ENCODE data around the gene CITED4.

Gene CITED4

DNA sequence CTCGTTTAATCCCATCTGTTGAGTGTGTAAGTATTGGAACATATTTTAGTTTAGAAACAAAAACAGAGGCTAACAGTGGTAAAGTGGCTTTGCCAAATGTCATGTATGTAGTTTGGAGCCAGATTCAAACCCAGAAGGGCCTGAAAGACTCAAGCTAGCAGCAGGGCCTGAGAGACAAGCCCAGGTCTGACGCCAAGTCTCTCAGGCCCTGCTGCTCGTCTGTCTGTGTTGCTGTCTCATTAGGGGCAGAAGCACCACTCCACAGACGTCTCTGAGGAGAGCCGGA is 8.3 kb downstream of the CITED4 start:
- H2AFZ ChIP-seq (ENCODE audit: low read length) = no peak overlapping the region
- no peak for TF ChIP-seq EZH2phosphoT487 (IDR thresholded peaks at IDR 0.05; ENCODE audit: borderline replicate concordance)
- no peak for TF ChIP-seq CTCF (conservative IDR thresholded peaks at IDR 0.05; ENCODE audit: low read length)
- H3K4me3 ChIP-seq (ENCODE audit: low read length, poor library complexity, severe bottlenecking) = no peak overlapping the region
- H3K27me3 ChIP-seq (ENCODE audit: insufficient read depth, low read length, poor library complexity, severe bottlenecking) = no peaks in the 10 kb centered on the region
- H4K20me1 ChIP-seq (ENCODE audit: insufficient read depth, low read length, poor library complexity, severe bottlenecking) = no peaks in the 10 kb centered on the region
- no peaks in the 10 kb centered on the region for H3K9me2 ChIP-seq (replicated peaks; ENCODE audit: low read depth, low read length)
- H3K9ac ChIP-seq (ENCODE audit: low read depth, low read length, poor library complexity, severe bottlenecking) = no peak overlapping the region
- peaks cover 6% of the 10 kb centered on the region for H3K4me1 ChIP-seq (ENCODE audit: insufficient read depth, low read length, poor library complexity, severe bottlenecking)
- no peaks in the 10 kb centered on the region for H3K79me2 ChIP-seq (ENCODE audit: insufficient read depth, low read length)
- no peaks in the 10 kb centered on the region for H3K9me3 ChIP-seq (ENCODE audit: insufficient read depth, low read depth, low read length)
- H3K36me3 ChIP-seq (ENCODE audit: insufficient read depth, low read length) = no peaks in the 10 kb centered on the region
- H3K4me2 ChIP-seq (ENCODE audit: low read depth, low read length, poor library complexity, severe bottlenecking) = no peak overlapping the region
- no peaks in the 10 kb centered on the region for H3F3A ChIP-seq (ENCODE audit: low read depth)

DNA sequence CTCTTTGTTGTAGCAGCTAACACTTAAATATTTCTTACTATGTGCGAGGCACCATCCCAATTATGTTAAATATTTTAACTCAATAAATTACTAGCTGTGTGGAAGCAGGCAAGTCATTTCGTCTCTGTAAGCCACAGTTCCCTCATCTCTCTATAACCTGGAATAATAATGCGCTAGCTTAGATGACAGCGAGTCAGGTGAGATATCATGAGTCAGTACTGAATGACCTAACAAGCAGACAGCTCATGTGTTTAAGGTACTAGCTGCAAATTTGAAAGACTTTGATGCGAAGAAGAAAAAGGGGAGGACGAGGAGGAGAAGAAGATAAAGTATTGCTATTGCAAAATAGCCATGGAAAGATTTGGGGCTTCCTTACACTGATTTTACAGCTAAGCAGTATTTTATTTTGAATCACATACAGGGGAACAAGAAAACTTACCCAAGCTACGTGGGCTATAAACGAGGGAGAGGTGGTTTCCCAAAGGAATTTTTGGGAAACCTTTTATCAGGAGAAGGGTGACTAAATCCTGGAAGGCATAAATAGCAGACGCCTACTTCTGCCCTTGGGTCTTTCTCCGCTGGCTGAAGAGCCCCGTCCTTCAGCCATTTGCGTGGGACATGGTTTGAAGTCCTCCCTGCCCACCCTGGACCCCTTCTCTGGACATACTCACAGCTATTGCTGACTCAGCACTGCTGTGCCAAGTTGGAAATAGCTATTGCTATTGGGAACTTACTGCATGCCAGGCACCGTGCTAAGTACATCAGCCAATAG is 8.9 kb downstream of the CITED4 start:
- Histone ChIP-seq H3K4me3 (ENCODE audit: low read length, poor library complexity, severe bottlenecking) (no peak overlapping the region), H3K27me3 (ENCODE audit: insufficient read depth, low read length, poor library complexity, severe bottlenecking) (no peaks in the 10 kb centered on the region), H3K9me2 (replicated peaks; ENCODE audit: low read depth, low read length) (no peaks in the 10 kb centered on the region), H3K79me2 (ENCODE audit: insufficient read depth, low read length) (no peaks in the 10 kb centered on the region), H3K9me3 (ENCODE audit: insufficient read depth, low read depth, low read length) (no peaks in the 10 kb centered on the region), H3F3A (ENCODE audit: low read depth) (no peaks in the 10 kb centered on the region), H3K9ac (ENCODE audit: low read depth, low read length, poor library complexity, severe bottlenecking) (no peak overlapping the region), H4K20me1 (ENCODE audit: insufficient read depth, low read length, poor library complexity, severe bottlenecking) (no peaks in the 10 kb centered on the region), H2AFZ (ENCODE audit: low read length) (no peak overlapping the region), H3K4me1 (ENCODE audit: insufficient read depth, low read length, poor library complexity, severe bottlenecking) (peaks cover 6% of the 10 kb centered on the region), H3K4me2 (ENCODE audit: low read depth, low read length, poor library complexity, severe bottlenecking) (no peak overlapping the region), H3K36me3 (ENCODE audit: insufficient read depth, low read length) (no peaks in the 10 kb centered on the region)
- TF ChIP-seq EZH2phosphoT487 (IDR thresholded peaks at IDR 0.05; ENCODE audit: borderline replicate concordance) (no peak), CTCF (conservative IDR thresholded peaks at IDR 0.05; ENCODE audit: low read length) (no peak)

DNA sequence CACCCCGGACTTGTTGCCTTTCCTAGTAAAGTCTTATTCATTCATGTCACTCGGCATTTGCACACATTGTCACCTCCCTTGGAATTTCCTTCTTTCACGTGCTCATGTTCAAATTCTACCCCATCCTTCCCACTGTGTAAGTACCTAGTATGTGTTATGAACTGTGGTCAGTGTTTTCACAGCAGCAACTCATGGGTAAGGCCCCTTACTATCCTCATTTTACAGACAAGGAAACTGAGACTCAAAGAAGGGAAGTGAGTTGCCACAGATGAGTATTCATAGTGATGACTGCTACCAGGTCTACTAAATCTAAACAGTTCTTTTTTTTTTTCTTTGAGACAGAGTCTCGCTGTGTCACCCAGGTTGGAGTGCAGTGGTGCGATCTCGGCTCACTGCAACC is 10.5 kb downstream of the CITED4 start:
- Histone ChIP-seq H3F3A (ENCODE audit: low read depth) (no peaks in the 10 kb centered on the region), H3K36me3 (ENCODE audit: insufficient read depth, low read length) (no peaks in the 10 kb centered on the region), H3K4me2 (ENCODE audit: low read depth, low read length, poor library complexity, severe bottlenecking) (no peak overlapping the region), H3K9me2 (replicated peaks; ENCODE audit: low read depth, low read length) (no peaks in the 10 kb centered on the region), H3K27me3 (ENCODE audit: insufficient read depth, low read length, poor library complexity, severe bottlenecking) (no peaks in the 10 kb centered on the region), H3K4me1 (ENCODE audit: insufficient read depth, low read length, poor library complexity, severe bottlenecking) (peaks cover 6% of the 10 kb centered on the region), H2AFZ (ENCODE audit: low read length) (no peak overlapping the region), H4K20me1 (ENCODE audit: insufficient read depth, low read length, poor library complexity, severe bottlenecking) (no peaks in the 10 kb centered on the region), H3K9ac (ENCODE audit: low read depth, low read length, poor library complexity, severe bottlenecking) (no peak overlapping the region), H3K79me2 (ENCODE audit: insufficient read depth, low read length) (no peaks in the 10 kb centered on the region), H3K9me3 (ENCODE audit: insufficient read depth, low read depth, low read length) (no peaks in the 10 kb centered on the region), H3K4me3 (ENCODE audit: low read length, poor library complexity, severe bottlenecking) (no peak overlapping the region)
- TF ChIP-seq CTCF (conservative IDR thresholded peaks at IDR 0.05; ENCODE audit: low read length) (no peak), EZH2phosphoT487 (IDR thresholded peaks at IDR 0.05; ENCODE audit: borderline replicate concordance) (no peak)

Measured in Loucy (cell line).